Aorta (tissue), 5 donors: ENCODE measurements around the gene DIPK2B. TPM values are rescaled to one million over a fixed set of nuclear protein-coding genes. Genes with fewer than 3 reads are reported as not detected.

Experiments
- ATAC-seq: fragments of 200-7000 bp; cut with Tn5 transposase; one replicate; pipeline ENCODE4 v1.9.1; 2022; ENCODE audit warnings: moderate library complexity; ENCODE audit not compliant: low FRiP score
- DNase-seq, 2 donors: peaks; one replicate each; pipeline ENCODE4 v3.0.0-alpha.2; 2020
- H3K27ac ChIP-seq, 2 donors: one replicate each; pipeline ENCODE4 v1.5.1; 2013; ENCODE audit warnings: low read length in 2 of 2, mild to moderate bottlenecking in 2 of 2, moderate library complexity in 2 of 2, control low read depth in 1 of 2, inconsistent platforms in 1 of 2, low read depth in 1 of 2
- H3K27me3 ChIP-seq, 2 donors: one replicate each; pipeline ENCODE4 v1.6.1; 2013; ENCODE audit warnings: control low read depth in 1 of 2, low read length in 1 of 2, mild to moderate bottlenecking in 1 of 2, moderate library complexity in 1 of 2; ENCODE audit not compliant: insufficient read depth in 2 of 2, control insufficient read depth in 1 of 2
- H3K36me3 ChIP-seq, 2 donors: one replicate each; pipeline ENCODE4 v1.6.1; 2013; ENCODE audit warnings: control low read depth in 1 of 2, low read length in 1 of 2, mild to moderate bottlenecking in 1 of 2; ENCODE audit not compliant: insufficient read depth in 2 of 2, control insufficient read depth in 1 of 2
- H3K4me1 ChIP-seq, 2 donors: one replicate each; pipeline ENCODE4 v1.6.1; 2013; ENCODE audit warnings: low read length in 2 of 2, control low read depth in 1 of 2, mild to moderate bottlenecking in 1 of 2, moderate library complexity in 1 of 2; ENCODE audit not compliant: insufficient read depth in 2 of 2, control insufficient read depth in 1 of 2
- H3K4me3 ChIP-seq, 2 donors: one replicate each; pipeline ENCODE4 v1.5.1; 2013; ENCODE audit warnings: low read length in 2 of 2, control low read depth in 1 of 2, mild to moderate bottlenecking in 1 of 2
- H3K9me3 ChIP-seq: one replicate; pipeline ENCODE4 v1.6.1; 2013; ENCODE audit warnings: mild to moderate bottlenecking, low read length; ENCODE audit not compliant: control insufficient read depth
- WGBS, 2 donors: extraction: QIAGEN DNeasy Blood & Tissue Kit; methylation state at CpG; one replicate each; pipeline ENCODE4 v1.1.7; 2013; 5-methylcytosine and 5-hydroxymethylcytosine counted together
- intact Hi-C, 2 donors: fragments of 100-400 bp; cut with DNase I; formaldehyde crosslinking; loops; one replicate each; pipeline versions ENCODE4 v1.14.2 to v1.15.0; 2022
- polyA plus RNA-seq, 2 donors: library from polyadenylated mRNA; stranded (reverse); fragments of 200-250 nt; gene quantifications; one replicate each; pipeline ENCODE4 v1.2.3, GENCODE V29; 2013
- total RNA-seq, 2 donors: library from RNA; stranded (reverse); fragmentation: NEBNext Ultra II Directional; extraction: Animal tissue kit (Norgen Biotek cat#: 25700); gene quantifications; one replicate each; pipeline ENCODE4 v1.2.1, GENCODE V29; 2021
- donor health status: healthy with polysubstance abuse.
- donor health status: Bipolar disorder and iron deficiency.
- donor health status: DM: no; HTN: no; CAD: no.
- donor health status: DM: no; HTN: no; CAD: no.
- donor health status: DM: yes; HTN: yes; CAD: no.

Gene DIPK2B
- total and polyA plus RNA-seq, 4 donors = 0.15 to 43.3 (median 25.2) TPM; not detected in 1

DNA sequence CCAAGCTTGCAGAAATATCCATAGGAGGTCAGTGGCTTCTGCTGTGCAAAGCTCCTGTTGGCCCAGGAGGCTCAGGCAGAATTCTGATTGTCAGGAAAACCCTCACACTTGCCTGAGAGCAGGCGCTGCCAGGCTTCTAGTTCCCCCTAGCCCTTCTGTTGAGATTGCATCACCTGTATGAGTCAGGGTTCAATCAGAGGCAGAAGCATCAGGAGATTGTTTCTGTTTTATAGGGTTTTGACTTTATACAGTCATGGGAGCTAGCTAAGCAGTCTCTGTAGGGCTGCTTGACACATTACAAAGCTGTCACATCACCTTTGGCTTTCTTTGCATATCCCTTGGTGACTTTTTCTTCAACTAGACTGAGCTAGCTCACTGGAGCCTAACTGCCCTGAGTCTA, 27.8 kb downstream of the DIPK2B start:
- no peak overlapping the region for H3K4me3 ChIP-seq
- ATAC-seq = no peak
- no peak overlapping the region for H3K27ac ChIP-seq
- 68 to 77% methylated on average over 1 of the region's 1 CpG for WGBS, 2 donors
- intact Hi-C loops = no loop called here
- H3K36me3 ChIP-seq = no peaks in the 10 kb centered on the region
- H3K4me1 ChIP-seq = no peaks in the 10 kb centered on the region
- DNase-seq = no peak
- H3K27me3 ChIP-seq = no peaks in the 10 kb centered on the region
- H3K9me3 ChIP-seq = no peaks in the 10 kb centered on the region

DNA sequence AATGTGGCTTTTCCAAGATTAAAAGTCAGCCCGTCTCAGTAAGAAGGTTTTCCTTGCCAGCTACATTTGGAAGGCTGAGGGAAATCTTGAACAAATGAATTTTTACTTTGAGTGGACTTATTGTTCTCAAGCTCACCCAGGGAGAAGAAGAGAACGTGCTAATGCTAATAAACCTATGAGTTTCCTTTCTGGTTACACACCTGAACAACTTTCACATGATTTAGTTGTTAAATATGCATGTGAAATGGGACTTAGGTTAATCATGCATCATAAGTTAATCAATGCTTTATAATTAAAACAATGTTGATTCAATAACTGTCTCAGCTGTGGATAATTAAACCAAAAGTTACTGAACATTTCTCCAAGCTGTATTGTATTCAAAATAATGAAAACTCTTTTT, 33.9 kb downstream of the DIPK2B start:
- WGBS, 2 donors = 17 to 26% methylated on average over 2 of the region's 2 CpGs
- ATAC-seq (no peak), DNase-seq (no peak)
- H3K9me3 ChIP-seq = peaks cover 1% of the 10 kb centered on the region
- intact Hi-C loops = no loop called here
- H3K36me3 ChIP-seq = no peaks in the 10 kb centered on the region
- H3K4me1 ChIP-seq = no peaks in the 10 kb centered on the region
- no peak overlapping the region for H3K27ac ChIP-seq
- no peaks in the 10 kb centered on the region for H3K27me3 ChIP-seq
- H3K4me3 ChIP-seq = no peak overlapping the region

DNA sequence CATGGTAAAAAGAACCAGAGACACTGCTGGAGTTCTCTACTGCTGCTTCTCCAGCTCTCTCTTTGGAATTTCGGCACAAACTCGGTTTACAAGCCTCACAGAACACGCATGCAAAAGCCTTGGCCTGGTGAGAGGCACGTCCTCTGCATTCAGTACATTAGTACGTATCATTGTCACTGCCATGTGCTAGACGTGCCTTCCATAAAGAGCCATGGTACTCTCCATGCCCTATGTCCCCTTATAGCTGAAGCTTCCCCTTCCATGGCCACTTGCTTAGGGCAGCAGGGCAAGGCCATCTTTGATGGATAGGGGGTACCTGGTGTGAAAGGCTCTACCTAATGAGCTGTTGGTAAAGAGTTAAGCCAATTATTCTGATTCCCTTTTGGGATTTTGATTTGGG, 35.0 kb downstream of the DIPK2B start:
- H3K27ac ChIP-seq = no peak overlapping the region
- WGBS, 2 donors = 81 to 97% methylated on average over 6 of the region's 6 CpGs
- no peak overlapping the region for H3K4me3 ChIP-seq
- H3K36me3 ChIP-seq = no peaks in the 10 kb centered on the region
- intact Hi-C loops = no loop called here
- H3K9me3 ChIP-seq = peaks cover 1% of the 10 kb centered on the region
- no peak for ATAC-seq
- no peak for DNase-seq
- no peaks in the 10 kb centered on the region for H3K4me1 ChIP-seq
- H3K27me3 ChIP-seq = no peaks in the 10 kb centered on the region

DNA sequence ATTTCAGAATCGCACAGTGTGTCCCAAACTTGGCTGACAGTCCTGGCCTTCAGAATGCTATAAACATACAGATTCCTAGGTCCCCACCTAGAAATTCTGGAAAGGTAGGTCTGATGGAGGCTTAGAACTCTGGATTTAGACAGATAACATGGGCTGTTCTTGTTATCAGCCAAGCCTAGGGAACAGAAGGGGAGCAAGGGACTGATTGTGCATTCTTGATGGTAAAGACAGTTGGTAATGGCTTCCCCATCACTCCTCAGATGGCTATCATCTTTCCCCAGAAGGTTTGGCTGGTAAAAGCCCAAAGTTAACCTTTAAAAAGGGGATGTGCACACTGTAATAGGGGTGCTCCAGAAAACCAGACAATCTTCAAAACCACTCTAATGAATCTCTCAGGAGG, 35.7 kb downstream of the DIPK2B start:
- Histone ChIP-seq H3K4me3 (no peak overlapping the region), H3K4me1 (no peaks in the 10 kb centered on the region), H3K36me3 (no peaks in the 10 kb centered on the region), H3K9me3 (peaks cover 1% of the 10 kb centered on the region), H3K27ac (no peak overlapping the region), H3K27me3 (no peaks in the 10 kb centered on the region)
- WGBS, 2 donors = 83 to 93% methylated on average over 1 of the region's 1 CpG
- intact Hi-C loops = no loop called here
- ATAC-seq = no peak
- no peak for DNase-seq

DNA sequence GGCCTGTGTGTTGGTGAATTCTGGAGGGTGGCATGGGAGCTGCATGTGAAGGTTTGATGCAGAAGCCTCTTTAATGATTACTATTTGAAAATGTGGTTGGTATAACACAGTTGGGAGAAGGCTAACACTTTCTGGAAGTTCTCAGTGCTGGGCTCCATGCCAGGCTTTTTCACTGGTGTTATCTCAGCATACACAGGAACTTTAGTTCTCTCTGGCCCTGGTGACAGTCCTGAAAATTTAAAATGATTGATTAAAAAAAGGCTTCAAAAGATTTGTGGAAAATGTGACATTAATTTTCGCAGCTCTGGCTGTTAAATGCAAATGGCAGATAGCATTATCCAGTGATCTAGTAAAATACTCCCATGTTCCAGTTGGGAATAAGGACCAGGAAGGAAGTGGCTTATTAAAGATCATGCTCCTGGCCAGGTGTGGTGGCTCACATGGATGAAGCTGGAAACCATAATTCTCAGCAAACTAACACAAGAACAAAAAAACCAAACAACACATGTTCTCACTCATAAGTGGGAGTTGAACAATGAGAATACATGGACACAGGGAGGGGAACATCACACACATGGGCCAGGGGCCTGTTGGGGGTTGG, 36.6 kb downstream of the DIPK2B start:
- intact Hi-C loops = no loop called here
- WGBS, 2 donors = 9 to 12% methylated on average over 1 of the region's 1 CpG
- H3K4me3 ChIP-seq = no peak overlapping the region
- no peak for ATAC-seq
- H3K4me1 ChIP-seq = no peaks in the 10 kb centered on the region
- DNase-seq = no peak
- H3K9me3 ChIP-seq = peaks cover 1% of the 10 kb centered on the region
- no peak overlapping the region for H3K27ac ChIP-seq
- no peaks in the 10 kb centered on the region for H3K27me3 ChIP-seq
- no peaks in the 10 kb centered on the region for H3K36me3 ChIP-seq

DNA sequence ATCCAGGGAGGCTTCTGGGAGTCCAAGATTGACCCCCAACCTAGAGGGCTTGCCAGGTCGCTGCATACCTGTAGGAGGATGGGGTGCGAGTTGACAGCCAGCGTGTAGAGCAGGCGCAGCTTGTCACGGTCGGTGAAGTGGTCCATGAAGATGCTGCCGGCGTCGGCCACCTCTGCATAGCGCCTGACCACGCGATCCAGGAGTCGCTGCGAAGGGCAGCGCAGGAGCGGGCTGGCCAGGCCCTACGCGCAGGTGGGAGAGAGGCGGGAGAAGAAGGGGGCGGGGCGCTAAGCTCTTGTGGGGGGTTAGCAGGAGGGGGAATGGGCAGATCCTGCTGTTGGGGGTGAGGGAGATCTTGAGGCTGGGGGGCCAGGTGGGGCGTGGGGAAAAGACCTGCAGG, 43.0 kb downstream of the DIPK2B start:
- 71 to 79% methylated on average over 22 of the region's 22 CpGs for WGBS, 2 donors

DNA sequence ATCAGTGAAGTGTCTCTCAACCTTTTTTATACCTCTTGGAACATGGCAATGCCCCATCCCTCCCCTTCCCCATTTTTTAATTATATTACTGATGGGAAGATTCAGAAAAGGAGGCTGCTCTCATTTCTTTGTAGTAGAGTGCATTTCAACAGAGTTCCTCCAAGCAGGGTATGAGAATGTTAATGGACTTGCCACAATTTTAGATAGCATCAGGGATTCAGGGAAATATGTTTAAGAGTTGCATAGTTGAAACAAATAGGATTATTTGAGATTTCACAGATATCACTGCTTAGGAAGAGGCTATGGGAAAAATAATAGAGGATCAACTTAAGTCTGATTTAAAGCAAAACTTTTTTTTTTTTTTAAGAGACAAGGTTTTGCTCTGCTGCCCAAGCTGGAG, 46.2 kb downstream of the DIPK2B start:
- ATAC-seq (no peak), DNase-seq (no peak)
- Histone ChIP-seq H3K9me3 (no peaks in the 10 kb centered on the region), H3K4me1 (no peaks in the 10 kb centered on the region), H3K27ac (no peak overlapping the region), H3K36me3 (no peaks in the 10 kb centered on the region), H3K27me3 (no peaks in the 10 kb centered on the region), H3K4me3 (no peak overlapping the region)
- intact Hi-C loops = no loop called here

More for the DNA sequence above, 43.0 kb downstream of the DIPK2B start:
- Histone ChIP-seq H3K27ac (no peak overlapping the region), H3K36me3 (no peaks in the 10 kb centered on the region), H3K4me1 (no peaks in the 10 kb centered on the region), H3K9me3 (peaks cover 1% of the 10 kb centered on the region), H3K4me3 (no peak overlapping the region), H3K27me3 (no peaks in the 10 kb centered on the region)
- no peak for ATAC-seq
- DNase-seq = no peak
- intact Hi-C loops = no loop called here

DNA sequence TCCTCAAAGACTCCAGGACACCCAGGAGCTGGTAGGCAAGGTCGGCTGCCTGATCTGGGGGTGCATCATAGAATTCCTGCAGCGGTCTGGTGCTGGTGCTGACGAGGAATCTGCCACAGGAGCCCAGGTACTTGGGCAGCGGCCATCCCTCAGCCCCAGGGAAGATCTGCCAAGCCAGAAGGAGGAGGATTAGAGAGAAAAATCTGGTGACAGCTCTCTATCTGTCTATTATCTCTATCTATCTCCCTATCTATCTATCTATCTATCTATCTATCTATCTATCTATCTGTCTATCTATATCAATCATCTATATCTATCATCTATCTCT, 46.7 kb downstream of the DIPK2B start:
- 72 to 93% methylated on average over 4 of the region's 4 CpGs for WGBS, 2 donors
- no peak for ATAC-seq

More for the DNA sequence above, 46.7 kb downstream of the DIPK2B start:
- H3K27me3 ChIP-seq = no peaks in the 10 kb centered on the region
- no peaks in the 10 kb centered on the region for H3K36me3 ChIP-seq
- H3K27ac ChIP-seq = no peak overlapping the region
- no peak overlapping the region for H3K4me3 ChIP-seq
- DNase-seq = no peak
- intact Hi-C loops = no loop called here
- no peaks in the 10 kb centered on the region for H3K4me1 ChIP-seq
- no peaks in the 10 kb centered on the region for H3K9me3 ChIP-seq
